Uterus (tissue), 4 donors: ENCODE results near the gene GPRIN2. TPM values are rescaled to one million over a fixed set of nuclear protein-coding genes. Genes with fewer than 3 reads are reported as not detected.
A peak's percentile ranks its signal among the peaks of the same experiment; 100 is the strongest.

Experiments used
- DNase-seq, 2 donors: peaks; one replicate each; pipeline ENCODE4 v3.0.0-alpha.2; 2019 to 2020
- H3K27ac ChIP-seq, 2 donors: fragments of 200-600 bp; sonication (generic); 1 replicate in 1 of 2; 2 replicates in 1 of 2; pipeline ENCODE4 v1.5.1; 2016 to 2018
- H3K27me3 ChIP-seq, 2 donors: fragments of 200-600 bp; sonication (generic); one replicate each; pipeline ENCODE4 v1.5.1; 2018 to 2019; ENCODE audit warnings: control low read depth in 1 of 2
- H3K36me3 ChIP-seq, 2 donors: fragments of 200-600 bp; sonication (generic); one replicate each; pipeline ENCODE4 v1.5.1; 2019; ENCODE audit warnings: control low read depth in 1 of 2
- H3K4me1 ChIP-seq, 2 donors: fragments of 200-600 bp; sonication (generic); one replicate each; pipeline ENCODE4 v1.5.1; 2018 to 2019; ENCODE audit warnings: control low read depth in 1 of 2
- H3K4me3 ChIP-seq, 2 donors: fragments of 200-600 bp; sonication (generic); 1 replicate in 1 of 2; 2 replicates in 1 of 2; pipeline ENCODE4 v1.5.1; 2018 to 2019; ENCODE audit warnings: mild to moderate bottlenecking in 1 of 2
- H3K9me3 ChIP-seq, 2 donors: fragments of 200-600 bp; sonication (generic); one replicate each; pipeline ENCODE4 v1.5.1; 2019; ENCODE audit warnings: control low read depth in 1 of 2
- POLR2A ChIP-seq, 2 donors: fragments of 450-650 bp; IDR thresholded peaks; one replicate each; pipeline ENCODE4 v1.6.1; 2016; ENCODE audit warnings: antibody characterized with exemption in 2 of 2, mild to moderate bottlenecking in 1 of 2, moderate library complexity in 1 of 2
- intact Hi-C: fragments of 100-400 bp; cut with DNase I; formaldehyde crosslinking; loops from one replicate; pipeline ENCODE4 v1.15.1; 2023; ENCODE audit warnings: low total_unique reads
- total RNA-seq, 4 donors: library from RNA; depleted of rRNA in 3 of 4; stranded (reverse); fragments of >200 nt in 3 of 4; gene quantifications; one replicate each; pipeline versions ENCODE4 v1.1.0 to v1.2.4, GENCODE V29; 2014 to 2023
- TF ChIP-seq, protein P1 (sequence below), 4 experiments: fragments of 200-600 bp in 2 of 4; fragments of 450-650 bp in 2 of 4; sonication (generic) in 2 of 4; IDR thresholded peaks; one replicate each; pipeline ENCODE4 v1.5.1; 2016 to 2019; ENCODE audit warnings: antibody characterized with exemption in 4 of 4, mild to moderate bottlenecking in 2 of 4, moderate library complexity in 1 of 4
- donor health status: DM: yes; HTN: yes; CAD: no.

The GPRIN2 gene
- total RNA-seq, 4 donors from 2014 or later, result 3.5 TPM; not detected in 3

DNA sequence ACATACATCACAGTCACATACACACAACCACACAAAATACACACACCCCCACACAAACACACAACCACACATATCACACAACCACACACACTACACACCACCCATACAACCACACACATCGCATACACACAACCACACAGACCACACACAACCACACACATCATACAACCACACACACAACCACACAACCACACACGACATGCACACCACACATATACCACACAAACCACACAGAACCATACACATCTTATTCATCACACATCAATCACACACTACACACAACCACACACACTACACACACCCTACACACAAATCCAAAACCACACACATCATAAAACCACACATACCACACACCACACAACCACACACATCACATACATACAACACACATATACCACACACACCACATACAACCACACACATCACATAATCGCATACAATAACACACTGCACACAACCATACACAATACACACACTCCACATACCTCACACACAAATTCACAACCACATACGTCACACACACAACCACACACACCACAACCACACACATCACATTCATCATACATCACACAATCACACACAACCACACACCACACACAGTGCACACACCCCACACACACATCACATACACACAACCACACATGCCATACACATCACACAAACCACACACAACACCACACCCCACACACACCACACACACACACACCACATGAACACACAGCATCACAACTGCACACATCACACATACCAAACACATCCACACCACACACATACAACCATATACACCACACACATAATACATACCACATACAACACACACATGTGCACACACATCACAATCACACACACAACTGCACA is 30.4 kb downstream of the GPRIN2 start:
- no peak for TF ChIP-seq POLR2A (IDR thresholded peaks at IDR 0.05)
- TF ChIP-seq, protein P1, sequence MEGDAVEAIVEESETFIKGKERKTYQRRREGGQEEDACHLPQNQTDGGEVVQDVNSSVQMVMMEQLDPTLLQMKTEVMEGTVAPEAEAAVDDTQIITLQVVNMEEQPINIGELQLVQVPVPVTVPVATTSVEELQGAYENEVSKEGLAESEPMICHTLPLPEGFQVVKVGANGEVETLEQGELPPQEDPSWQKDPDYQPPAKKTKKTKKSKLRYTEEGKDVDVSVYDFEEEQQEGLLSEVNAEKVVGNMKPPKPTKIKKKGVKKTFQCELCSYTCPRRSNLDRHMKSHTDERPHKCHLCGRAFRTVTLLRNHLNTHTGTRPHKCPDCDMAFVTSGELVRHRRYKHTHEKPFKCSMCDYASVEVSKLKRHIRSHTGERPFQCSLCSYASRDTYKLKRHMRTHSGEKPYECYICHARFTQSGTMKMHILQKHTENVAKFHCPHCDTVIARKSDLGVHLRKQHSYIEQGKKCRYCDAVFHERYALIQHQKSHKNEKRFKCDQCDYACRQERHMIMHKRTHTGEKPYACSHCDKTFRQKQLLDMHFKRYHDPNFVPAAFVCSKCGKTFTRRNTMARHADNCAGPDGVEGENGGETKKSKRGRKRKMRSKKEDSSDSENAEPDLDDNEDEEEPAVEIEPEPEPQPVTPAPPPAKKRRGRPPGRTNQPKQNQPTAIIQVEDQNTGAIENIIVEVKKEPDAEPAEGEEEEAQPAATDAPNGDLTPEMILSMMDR (IDR thresholded peaks at IDR 0.05), result peak in 1 of 4 experiments; percentile 7
- no peaks in the 10 kb centered on the region for H3K4me1 ChIP-seq
- no peak overlapping the region for H3K27ac ChIP-seq
- DNase-seq, result peak in 1 of 2 donors; percentile 3
- H3K9me3 ChIP-seq, result no peaks in the 10 kb centered on the region
- no peaks in the 10 kb centered on the region for H3K27me3 ChIP-seq
- intact Hi-C loops, result no loop called here
- H3K4me3 ChIP-seq, result no peak overlapping the region
- H3K36me3 ChIP-seq, result no peaks in the 10 kb centered on the region

DNA sequence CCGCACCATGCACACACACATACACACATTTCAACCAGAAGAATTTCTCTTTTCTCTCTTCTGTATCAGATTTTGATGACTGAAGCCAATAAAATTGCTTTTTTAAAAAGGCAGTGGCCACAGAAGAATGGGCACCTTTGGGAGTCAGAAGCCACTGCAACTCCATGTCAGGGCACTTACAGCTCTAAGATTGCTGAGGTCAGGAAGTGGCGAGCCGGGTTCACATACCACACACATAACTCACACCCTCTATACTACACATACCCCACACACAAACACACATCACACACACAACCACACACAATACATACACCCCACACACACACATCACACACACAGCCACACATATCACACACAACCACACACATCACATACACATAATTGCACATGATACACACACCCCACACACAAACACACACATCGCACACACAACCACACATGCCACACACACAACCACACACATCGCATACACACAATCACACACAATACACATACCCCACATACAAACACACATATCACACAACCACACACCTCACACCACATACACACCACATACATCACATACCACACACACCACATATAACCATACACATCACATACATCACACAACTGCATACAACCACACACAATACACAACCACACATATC is 31.2 kb downstream of the GPRIN2 start:
- Histone ChIP-seq H3K9me3 (no peaks in the 10 kb centered on the region), H3K27ac (no peak overlapping the region), H3K27me3 (no peaks in the 10 kb centered on the region), H3K4me3 (no peak overlapping the region), H3K36me3 (no peaks in the 10 kb centered on the region), H3K4me1 (no peaks in the 10 kb centered on the region)
- intact Hi-C loops, result no loop called here
- TF ChIP-seq POLR2A (IDR thresholded peaks at IDR 0.05), result no peak
- TF ChIP-seq, protein P1 (IDR thresholded peaks at IDR 0.05), result no peak
- peak in 1 of 2 donors; percentile 1 for DNase-seq

DNA sequence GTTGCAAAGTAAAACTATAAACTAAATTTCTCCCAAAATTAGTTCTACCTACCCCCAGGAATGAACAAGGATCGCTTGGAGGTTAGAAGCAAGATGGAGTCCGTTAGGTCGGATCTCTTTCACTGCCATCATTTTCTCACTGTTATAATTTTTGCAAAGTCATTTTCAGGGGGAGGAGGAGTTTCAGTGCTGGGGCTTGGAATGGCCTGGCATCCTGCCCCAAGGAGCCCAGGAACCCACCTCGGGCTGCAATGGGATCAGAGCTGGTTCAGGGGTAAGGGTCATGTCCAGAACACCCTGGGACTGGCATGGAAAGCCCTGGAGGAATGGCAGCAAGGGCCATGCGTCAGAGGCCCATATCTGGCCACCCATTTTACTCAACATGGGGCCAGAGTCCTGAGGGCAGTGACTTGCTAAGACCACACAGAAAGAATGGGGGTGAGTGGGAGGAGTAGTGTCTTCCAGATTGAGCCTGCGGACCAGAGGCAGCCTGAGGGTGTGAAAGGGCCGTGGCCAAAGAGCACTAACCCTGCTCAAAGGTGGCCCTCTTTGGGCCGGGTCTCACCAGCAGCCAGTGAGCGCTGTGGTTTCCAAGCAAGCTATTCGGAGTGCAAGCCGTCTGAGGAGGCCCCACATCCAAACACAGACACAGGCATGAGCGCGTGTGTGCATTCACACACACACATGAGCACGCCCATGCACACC is 31.8 kb downstream of the GPRIN2 start:
- DNase-seq, result peak; percentile 10 to 14
- no peaks in the 10 kb centered on the region for H3K9me3 ChIP-seq
- no peak overlapping the region for H3K27ac ChIP-seq
- H3K4me1 ChIP-seq, result no peaks in the 10 kb centered on the region
- no peaks in the 10 kb centered on the region for H3K27me3 ChIP-seq
- intact Hi-C loops, result no loop called here
- TF ChIP-seq POLR2A (IDR thresholded peaks at IDR 0.05), result no peak
- H3K4me3 ChIP-seq, result no peak overlapping the region
- H3K36me3 ChIP-seq, result no peaks in the 10 kb centered on the region

DNA sequence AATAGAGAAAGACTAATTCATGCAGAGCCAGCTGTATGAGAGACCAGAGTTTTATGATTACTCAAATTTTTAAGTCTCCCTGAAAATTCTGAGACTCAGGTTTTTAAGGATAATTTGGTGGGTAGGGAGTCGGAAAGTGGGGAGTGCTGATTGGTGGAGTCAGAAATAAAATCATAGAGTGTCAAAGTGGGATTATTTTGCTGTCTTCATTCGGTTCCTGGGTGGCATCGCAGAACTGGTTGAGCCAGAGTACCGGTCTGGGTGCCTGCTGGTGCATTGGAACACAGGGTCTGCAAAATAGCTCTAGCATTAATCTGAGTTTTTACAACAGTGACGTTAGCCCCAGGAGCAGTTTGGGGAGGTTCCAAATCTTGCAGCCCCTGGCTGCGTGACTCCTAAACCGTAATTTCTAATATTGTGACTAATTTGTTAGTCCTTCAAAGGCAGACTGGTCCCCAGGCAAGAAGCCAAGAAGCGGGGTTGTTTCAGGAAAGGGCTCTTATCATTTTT is 32.4 kb downstream of the GPRIN2 start:
- no peak for TF ChIP-seq POLR2A (IDR thresholded peaks at IDR 0.05)
- TF ChIP-seq, protein P1 (IDR thresholded peaks at IDR 0.05), result no peak
- no peaks in the 10 kb centered on the region for H3K36me3 ChIP-seq
- no peaks in the 10 kb centered on the region for H3K9me3 ChIP-seq
- H3K27ac ChIP-seq, result no peak overlapping the region
- no peaks in the 10 kb centered on the region for H3K4me1 ChIP-seq
- H3K4me3 ChIP-seq, result no peak overlapping the region
- intact Hi-C loops, result no loop called here
- H3K27me3 ChIP-seq, result no peaks in the 10 kb centered on the region
- peak; percentile 11 to 13 for DNase-seq

DNA sequence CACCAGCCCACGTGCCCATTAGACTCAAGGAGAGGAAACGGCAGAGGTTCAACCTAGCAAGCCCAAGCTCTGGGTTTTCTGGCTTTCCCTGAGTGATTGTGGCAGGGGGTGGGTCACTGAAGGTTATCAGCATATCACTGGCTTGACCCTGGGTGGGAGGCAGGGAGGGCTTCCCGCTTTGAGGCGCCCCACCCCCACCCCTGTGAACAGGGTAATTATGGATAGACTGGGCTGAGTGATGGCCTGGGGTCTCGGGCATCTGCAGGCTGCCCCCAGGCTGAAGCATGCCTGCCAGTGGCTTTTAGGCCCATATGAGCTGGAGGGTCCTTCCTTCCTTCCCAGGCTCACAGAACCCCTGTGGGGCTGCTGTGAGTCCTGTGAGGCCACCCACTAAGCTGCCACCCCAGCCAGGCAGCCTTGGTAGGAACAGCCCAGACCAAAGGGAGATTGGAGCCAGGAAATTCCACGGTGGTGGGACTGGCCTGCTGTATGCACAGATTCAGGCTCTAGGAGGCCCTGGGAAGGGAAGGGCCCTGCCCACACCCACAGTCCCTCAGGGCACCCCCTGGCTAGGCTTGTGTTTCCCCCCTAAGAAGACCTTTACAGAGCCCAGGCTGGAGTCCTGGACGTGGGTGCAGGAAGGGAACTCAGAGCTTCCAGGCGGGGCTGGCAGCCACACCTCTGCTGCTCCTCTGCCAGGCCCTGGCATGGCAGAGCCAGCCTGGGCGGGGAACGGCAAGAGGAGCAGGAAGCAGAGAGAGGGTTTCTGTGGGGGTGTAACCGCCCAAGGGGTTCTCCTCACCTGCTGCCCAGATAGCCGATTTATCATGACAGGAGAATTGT is 33.1 kb downstream of the GPRIN2 start:
- DNase-seq, result peak in 1 of 2 donors; percentile 14
- Histone ChIP-seq H3K27me3 (no peaks in the 10 kb centered on the region), H3K36me3 (no peaks in the 10 kb centered on the region), H3K9me3 (no peaks in the 10 kb centered on the region), H3K4me3 (no peak overlapping the region), H3K27ac (no peak overlapping the region), H3K4me1 (no peaks in the 10 kb centered on the region)
- TF ChIP-seq, protein P1 (IDR thresholded peaks at IDR 0.05), result no peak
- TF ChIP-seq POLR2A (IDR thresholded peaks at IDR 0.05), result no peak
- intact Hi-C loops, result no loop called here
